ENCODE measurements around the gene ZNF106.

The ZNF106 gene

DNA sequence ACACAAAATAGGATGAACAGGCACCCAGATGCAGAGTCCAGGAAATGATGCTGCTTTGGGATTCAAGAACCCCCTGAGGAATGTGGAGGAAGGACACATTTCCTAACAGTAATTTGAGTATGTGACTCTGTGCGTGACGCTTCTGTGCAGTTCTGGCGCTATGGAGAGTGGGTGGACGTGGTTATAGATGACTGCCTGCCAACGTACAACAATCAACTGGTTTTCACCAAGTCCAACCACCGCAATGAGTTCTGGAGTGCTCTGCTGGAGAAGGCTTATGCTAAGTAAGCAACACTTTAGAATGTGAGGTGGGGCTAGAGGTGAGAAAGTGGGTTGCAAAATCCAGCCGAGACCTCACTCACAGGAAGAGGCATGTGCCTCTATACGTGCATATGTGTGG lies 103.3 kb downstream of the ZNF106 start:
- H3K4me3 ChIP-seq (ENCODE audit: low read depth, low read length) = no peak overlapping the region
- no peak for DNase-seq (ENCODE audit: low read depth)
- TF ChIP-seq CTCF (conservative IDR thresholded peaks at IDR 0.05; ENCODE audit: low read depth, low read length) = no peak

DNA sequence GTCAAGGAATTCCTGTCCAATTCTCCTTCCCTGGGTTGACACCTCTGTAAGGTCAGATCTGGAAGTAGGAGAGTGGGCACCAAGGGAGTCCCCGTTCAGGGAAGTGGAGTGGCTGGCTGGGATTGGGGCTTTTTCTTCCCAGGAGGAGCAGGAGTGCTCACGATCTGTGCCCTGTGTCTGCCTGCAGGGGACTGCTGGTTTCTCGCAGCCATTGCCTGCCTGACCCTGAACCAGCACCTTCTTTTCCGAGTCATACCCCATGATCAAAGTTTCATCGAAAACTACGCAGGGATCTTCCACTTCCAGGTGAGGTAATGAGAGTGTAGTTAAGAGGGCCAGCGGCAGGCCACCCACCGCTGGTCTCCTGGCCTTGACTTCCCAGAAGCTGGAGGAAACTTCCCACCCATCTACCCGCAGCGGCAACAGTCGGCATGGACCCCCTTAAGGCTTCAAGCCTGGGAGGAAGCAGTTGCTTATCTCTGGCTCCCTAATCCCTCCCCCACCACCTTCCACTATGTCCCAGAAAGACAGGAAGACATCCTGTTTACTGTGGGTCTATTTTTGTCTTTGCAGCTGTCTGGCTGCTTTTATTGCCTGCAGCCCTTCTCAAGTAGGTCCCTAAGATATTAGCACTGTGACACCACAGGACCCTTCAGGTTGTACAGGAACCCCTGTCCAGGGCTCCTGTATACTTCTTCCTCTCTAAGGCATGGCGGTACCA lies 104.8 kb downstream of the ZNF106 start:
- H3K4me3 ChIP-seq (ENCODE audit: low read depth, low read length) = no peak overlapping the region
- no peak for TF ChIP-seq CTCF (conservative IDR thresholded peaks at IDR 0.05; ENCODE audit: low read depth, low read length)
- DNase-seq (ENCODE audit: low read depth) = peak; percentile 17

- no peak overlapping the region for H3K4me3 ChIP-seq (ENCODE audit: low read depth, low read length)
- peak; percentile 94 for TF ChIP-seq CTCF (conservative IDR thresholded peaks at IDR 0.05; ENCODE audit: low read depth, low read length)
- peak; percentile 80 for DNase-seq (ENCODE audit: low read depth)
These were observed 105.5 kb downstream of the ZNF106 start for GRCh38 chr15:42385206-42385979.

- no peak for DNase-seq (ENCODE audit: low read depth)
These were observed 106.3 kb downstream of the ZNF106 start for GRCh38 chr15:42384597-42384996.

DNA sequence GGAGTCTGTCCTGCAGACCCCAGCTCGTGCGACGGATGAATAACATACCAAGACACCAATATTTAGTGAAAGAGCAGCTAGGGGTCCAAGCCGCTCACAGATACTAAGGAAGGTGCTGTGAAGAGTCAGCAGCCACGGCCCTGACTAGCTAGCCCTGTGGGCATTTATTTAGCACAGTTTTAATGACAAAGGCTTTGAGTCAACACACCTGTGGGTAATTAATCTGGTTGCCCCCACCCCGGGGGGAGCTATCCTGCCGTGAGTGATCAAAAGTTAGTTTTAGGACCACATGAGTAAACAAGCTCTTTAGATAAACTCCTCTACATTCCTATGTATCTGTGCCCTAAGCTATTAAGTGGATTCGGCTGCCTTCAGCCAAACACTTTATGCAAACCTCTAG lies 112.9 kb downstream of the ZNF106 start:
- no peak for TF ChIP-seq CTCF (conservative IDR thresholded peaks at IDR 0.05; ENCODE audit: low read depth, low read length)
- no peak for DNase-seq (ENCODE audit: low read depth)

More at GRCh38 chr15:42384597-42384996, 106.3 kb downstream of the ZNF106 start:
- no peak overlapping the region for H3K4me3 ChIP-seq (ENCODE audit: low read depth, low read length)
- no peak for TF ChIP-seq CTCF (conservative IDR thresholded peaks at IDR 0.05; ENCODE audit: low read depth, low read length)

GRCh38 chr15:42375941-42376340 lies 115.0 kb downstream of the ZNF106 start:
- no peak for DNase-seq (ENCODE audit: low read depth)
- no peak for TF ChIP-seq CTCF (conservative IDR thresholded peaks at IDR 0.05; ENCODE audit: low read depth, low read length)
- no peak overlapping the region for H3K4me3 ChIP-seq (ENCODE audit: low read depth, low read length)

More for the DNA sequence above, 112.9 kb downstream of the ZNF106 start:
- H3K4me3 ChIP-seq (ENCODE audit: low read depth, low read length) = no peak overlapping the region
